SK-N-SH (cell line): ENCODE measurements around the gene CR1.

ENCODE experiments used
- CHD2 ChIP-seq: fragments of 150-350 bp; IDR thresholded peaks from 2 replicates; pipeline ENCODE4 v1.6.1; 2018; ENCODE audit warnings: low read length; ENCODE audit not compliant: partially characterized antibody
- EP300 ChIP-seq, 2 experiments: IDR thresholded peaks; 2 replicates each; pipeline versions ENCODE4 v1.4.0 to v1.6.1; 2012; ENCODE audit warnings: borderline replicate concordance in 1 of 2, low read depth in 1 of 2, low read length in 1 of 2
- EZH2phosphoT487 ChIP-seq: fragments of 200-600 bp; sonication (generic); IDR thresholded peaks from 2 replicates; pipeline ENCODE4 v1.6.1; 2017; ENCODE audit warnings: low read depth, mixed run types, mild to moderate bottlenecking, antibody characterized with exemption, moderate library complexity, borderline replicate concordance
- GABPA ChIP-seq: IDR thresholded peaks from 2 replicates; pipeline ENCODE4 v1.4.0; 2012; ENCODE audit warnings: low read depth, mild to moderate bottlenecking
- JUND ChIP-seq: IDR thresholded peaks from 2 replicates; pipeline ENCODE4 v1.4.0; 2012
- MXI1 ChIP-seq: IDR thresholded peaks from 2 replicates; pipeline ENCODE4 v1.6.1; 2012; ENCODE audit warnings: mild to moderate bottlenecking, low read depth, low read length, improper control_type of control experiment
- POLR2AphosphoS5 ChIP-seq: IDR thresholded peaks from 2 replicates; pipeline ENCODE4 v1.6.1; 2012; ENCODE audit warnings: low read depth, low read length
- SMC3 ChIP-seq: IDR thresholded peaks from 2 replicates; pipeline ENCODE4 v1.6.1; 2012; ENCODE audit warnings: low read depth, low read length, improper control_type of control experiment
- YY1 ChIP-seq: IDR thresholded peaks from 2 replicates; pipeline ENCODE4 v1.4.0; 2012; ENCODE audit warnings: low read depth, mild to moderate bottlenecking
- TF ChIP-seq, protein P1 (sequence below): fragments of 200-600 bp; sonication (generic); IDR thresholded peaks from 2 replicates; pipeline ENCODE4 v1.6.1; 2017; ENCODE audit warnings: antibody characterized with exemption, mild to moderate bottlenecking, moderate library complexity
- TF ChIP-seq, protein P2 (sequence below): fragments of 150-350 bp; IDR thresholded peaks from 2 replicates; pipeline ENCODE4 v1.6.1; 2017; ENCODE audit warnings: antibody characterized with exemption, low read length, low read depth, borderline replicate concordance

DNA sequence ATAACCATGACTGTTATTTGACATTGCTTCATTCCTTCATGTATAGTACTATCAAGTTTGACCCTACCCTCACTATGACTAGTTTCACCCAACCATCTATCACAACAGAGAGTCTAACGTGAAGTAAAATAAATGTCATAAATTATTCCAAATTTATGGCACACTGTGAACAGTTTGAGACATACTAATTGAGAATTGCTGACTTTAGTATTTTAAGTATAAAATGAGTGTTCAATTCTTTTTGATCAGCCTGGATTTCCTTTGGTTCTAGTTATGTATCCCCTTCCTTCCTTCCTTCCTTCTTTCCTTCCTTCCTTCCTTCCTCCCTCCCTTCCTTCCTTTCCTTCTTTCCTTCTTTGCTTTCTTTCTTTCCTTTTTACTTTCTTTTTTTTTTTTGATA, 14.5 kb downstream of the CR1 start:
- TF ChIP-seq, protein P1, sequence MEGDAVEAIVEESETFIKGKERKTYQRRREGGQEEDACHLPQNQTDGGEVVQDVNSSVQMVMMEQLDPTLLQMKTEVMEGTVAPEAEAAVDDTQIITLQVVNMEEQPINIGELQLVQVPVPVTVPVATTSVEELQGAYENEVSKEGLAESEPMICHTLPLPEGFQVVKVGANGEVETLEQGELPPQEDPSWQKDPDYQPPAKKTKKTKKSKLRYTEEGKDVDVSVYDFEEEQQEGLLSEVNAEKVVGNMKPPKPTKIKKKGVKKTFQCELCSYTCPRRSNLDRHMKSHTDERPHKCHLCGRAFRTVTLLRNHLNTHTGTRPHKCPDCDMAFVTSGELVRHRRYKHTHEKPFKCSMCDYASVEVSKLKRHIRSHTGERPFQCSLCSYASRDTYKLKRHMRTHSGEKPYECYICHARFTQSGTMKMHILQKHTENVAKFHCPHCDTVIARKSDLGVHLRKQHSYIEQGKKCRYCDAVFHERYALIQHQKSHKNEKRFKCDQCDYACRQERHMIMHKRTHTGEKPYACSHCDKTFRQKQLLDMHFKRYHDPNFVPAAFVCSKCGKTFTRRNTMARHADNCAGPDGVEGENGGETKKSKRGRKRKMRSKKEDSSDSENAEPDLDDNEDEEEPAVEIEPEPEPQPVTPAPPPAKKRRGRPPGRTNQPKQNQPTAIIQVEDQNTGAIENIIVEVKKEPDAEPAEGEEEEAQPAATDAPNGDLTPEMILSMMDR = no peak
- TF ChIP-seq POLR2AphosphoS5 (no peak), GABPA (no peak), YY1 (no peak), JUND (no peak), EZH2phosphoT487 (no peak), EP300 (IDR thresholded peaks at IDR 0.05; ENCODE audit: borderline replicate concordance in 1 of 2, low read depth in 1 of 2, low read length in 1 of 2) (no peak), MXI1 (no peak), CHD2 (no peak), SMC3 (no peak)
- TF ChIP-seq, protein P2, sequence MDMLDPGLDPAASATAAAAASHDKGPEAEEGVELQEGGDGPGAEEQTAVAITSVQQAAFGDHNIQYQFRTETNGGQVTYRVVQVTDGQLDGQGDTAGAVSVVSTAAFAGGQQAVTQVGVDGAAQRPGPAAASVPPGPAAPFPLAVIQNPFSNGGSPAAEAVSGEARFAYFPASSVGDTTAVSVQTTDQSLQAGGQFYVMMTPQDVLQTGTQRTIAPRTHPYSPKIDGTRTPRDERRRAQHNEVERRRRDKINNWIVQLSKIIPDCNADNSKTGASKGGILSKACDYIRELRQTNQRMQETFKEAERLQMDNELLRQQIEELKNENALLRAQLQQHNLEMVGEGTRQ = no peak
